GM19025 (cell line): ENCODE data around the gene SLC2A11.
A peak's percentile ranks its signal among the peaks of the same experiment; 100 is the strongest.
"Not testable (repeated sequence)": the region's sequence is repeated elsewhere in the genome, so short reads cannot be mapped to it uniquely, and the experiment has no call there.

ENCODE experiments used
- ATAC-seq: cut with Tn5 transposase; IDR thresholded peaks from one replicate; pipeline ENCODE4 v1.9.1; 2021; ENCODE audit warnings: mild to moderate bottlenecking, low read depth, moderate library complexity; ENCODE audit not compliant: unreplicated experiment

SLC2A11 gene

GRCh38 chr22:23903328-23903971 lies 45.8 kb downstream of the SLC2A11 start:
- no peak for ATAC-seq

DNA sequence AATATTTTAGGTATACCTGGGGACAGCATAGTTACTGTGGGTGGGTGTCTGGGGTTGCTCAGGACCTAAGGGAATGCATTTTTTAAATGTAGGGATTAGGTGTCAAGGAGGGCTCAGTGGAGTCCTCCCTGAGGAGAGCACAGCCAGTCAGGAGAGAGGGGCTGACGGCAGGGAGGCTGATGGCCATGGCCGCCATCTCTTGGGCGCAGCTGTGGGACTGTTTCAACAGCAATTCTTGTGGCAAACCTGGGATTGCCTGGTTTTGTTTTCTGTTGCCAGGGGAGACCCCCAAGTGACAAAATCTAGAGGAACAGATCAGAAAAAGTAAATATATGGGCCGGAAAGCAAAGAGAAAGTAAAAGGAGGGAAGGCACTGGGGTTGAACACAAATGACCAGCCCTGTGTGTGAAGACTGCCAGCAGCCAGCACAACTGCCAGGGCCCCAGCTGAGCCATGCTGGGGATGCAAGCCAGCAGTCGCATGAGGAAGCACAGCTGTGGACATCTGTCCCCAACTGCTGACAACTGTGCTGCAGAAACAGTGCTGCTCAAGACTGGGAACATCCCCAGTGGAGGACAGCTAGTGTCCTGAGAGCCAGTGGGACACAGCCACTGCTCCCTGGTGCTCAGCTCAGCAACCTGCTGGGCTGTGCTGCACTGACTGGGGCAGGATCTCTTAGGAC lies 47.0 kb downstream of the SLC2A11 start:
- ATAC-seq, result no peak

DNA sequence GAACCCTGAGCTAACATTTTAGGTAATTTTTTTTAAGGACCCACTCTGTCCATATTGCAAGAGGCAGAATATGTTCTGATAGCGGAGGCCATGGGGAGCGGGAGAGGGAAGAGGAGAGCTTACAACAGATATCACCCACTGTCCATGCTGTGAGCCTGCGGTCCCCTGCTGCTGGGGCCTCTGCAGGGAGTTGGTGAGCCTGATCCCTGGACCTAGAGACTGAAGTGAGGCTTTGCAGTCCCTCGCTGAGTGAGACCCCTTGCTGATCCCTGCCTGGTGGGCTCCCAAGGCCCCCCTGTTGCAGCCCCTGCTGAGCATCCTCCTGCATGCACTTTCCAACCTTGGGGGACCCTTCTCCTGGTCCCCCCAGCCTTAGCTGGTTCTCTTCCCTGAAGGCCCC lies 49.0 kb downstream of the SLC2A11 start:
- ATAC-seq, result no peak

DNA sequence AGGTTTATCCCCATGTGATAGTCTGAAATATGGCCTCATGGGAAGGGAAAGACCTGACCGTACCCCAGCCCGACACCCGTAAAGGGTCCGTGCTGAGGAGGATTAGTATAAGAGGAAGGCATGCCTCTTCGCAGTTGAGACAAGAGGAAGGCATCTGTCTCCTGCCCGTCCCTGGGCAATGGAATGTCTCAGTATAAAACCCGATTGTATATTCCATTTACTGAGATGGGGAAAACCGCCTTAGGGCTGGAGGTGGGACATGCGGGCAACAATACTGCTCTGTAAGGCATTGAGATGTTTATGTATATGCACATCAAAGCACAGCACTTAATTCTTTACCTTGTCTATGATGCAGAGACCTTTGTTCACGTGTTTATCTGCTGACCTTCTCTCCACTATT lies 49.7 kb downstream of the SLC2A11 start:
- not testable (repeated sequence) for ATAC-seq

DNA sequence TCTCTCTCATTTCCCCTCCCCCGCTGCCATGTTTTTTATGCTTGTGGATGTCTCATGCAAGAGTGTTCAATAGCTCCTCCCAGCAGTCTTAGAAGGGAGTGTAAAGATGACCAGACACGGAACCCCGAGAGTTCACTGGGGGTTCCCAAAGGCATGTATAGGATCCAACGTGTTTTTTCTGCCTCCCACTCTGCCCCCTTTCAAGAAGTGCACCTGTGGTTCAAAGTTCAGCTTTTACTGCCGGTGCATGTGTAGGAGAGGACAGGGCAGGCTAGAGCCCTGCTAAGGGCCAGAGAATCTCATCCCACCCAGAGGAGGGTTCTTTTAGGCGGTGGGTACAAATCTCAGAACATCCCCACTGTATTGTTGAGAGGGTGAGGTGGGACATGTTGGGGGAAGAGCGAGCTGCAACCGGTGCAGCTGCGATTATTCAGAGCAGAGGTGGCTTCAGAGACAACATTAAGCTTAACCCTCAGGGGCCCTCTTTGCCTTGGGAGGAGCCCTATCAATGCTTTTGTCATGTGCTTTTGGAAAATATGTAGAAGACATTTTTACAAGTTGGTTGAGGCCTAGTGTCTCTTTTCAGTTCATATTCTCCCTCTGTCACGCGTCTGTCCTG lies 51.0 kb downstream of the SLC2A11 start:
- no peak for ATAC-seq

DNA sequence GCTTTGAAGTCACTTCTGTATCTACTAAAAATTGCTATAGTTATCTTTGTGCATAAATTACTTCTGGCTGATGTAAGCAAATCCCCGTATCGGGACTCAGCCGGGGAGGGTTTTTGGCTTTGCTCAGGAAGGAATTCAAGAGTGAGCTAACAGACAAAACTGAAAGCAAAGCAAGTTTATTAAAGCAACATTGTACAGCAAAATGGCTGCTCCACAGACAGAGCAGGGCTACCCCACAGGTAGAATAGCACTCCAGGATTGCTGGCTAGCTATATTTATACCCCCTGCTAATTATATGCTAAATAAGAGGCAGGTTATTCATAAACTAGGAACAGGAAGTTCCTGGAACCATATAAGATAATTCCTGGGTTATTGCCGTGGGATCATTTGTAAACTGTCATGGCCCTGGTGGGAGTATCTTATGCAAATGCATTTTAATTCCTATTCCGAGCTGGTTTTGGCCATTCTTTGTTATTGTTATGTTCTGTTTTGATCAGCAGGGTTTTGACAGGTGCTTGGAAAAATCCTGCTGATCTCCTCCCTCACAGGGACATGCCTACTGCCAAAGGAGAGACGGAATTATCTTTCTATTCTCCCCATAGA lies 51.7 kb downstream of the SLC2A11 start:
- no peak for ATAC-seq

DNA sequence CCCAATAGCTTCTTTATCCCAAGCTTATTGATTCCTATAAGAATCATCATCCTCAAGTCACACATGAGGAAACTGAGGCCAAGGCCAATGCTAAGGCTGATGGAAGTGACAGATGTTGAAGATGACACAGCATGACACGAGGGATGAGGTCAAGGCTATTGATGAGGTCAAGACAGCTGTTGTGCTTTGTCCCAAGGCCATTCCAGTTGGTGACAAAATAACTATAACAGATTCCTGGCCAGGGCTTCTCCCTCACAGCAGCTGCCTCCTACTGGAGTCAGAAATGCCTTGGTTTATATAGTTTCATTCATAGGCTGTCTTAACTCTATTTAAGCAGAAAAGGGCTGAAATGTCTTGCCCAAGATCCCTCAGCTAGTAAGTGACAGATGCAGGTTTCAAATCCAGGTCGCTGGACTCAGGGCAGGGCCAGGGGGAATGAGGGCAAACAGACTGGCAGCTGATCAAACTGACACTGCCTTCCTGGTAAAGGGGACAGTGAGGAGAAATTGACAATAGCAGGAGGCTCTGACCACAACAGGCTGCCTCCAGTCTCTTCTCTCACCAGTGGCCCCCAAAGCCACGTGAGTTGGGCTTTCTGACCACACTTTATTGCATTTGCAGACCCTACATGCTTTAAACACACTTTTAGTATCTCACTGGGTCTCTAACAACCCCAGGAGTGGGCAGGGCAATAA lies 53.0 kb downstream of the SLC2A11 start:
- ATAC-seq, result no peak

GRCh38 chr22:23911318-23911980 lies 53.8 kb downstream of the SLC2A11 start:
- ATAC-seq, result no peak

GRCh38 chr22:23912293-23912903 lies 54.7 kb downstream of the SLC2A11 start:
- no peak for ATAC-seq

- no peak for ATAC-seq
Measured at GRCh38 chr22:23913306-23913660, 55.6 kb downstream of the SLC2A11 start.

DNA sequence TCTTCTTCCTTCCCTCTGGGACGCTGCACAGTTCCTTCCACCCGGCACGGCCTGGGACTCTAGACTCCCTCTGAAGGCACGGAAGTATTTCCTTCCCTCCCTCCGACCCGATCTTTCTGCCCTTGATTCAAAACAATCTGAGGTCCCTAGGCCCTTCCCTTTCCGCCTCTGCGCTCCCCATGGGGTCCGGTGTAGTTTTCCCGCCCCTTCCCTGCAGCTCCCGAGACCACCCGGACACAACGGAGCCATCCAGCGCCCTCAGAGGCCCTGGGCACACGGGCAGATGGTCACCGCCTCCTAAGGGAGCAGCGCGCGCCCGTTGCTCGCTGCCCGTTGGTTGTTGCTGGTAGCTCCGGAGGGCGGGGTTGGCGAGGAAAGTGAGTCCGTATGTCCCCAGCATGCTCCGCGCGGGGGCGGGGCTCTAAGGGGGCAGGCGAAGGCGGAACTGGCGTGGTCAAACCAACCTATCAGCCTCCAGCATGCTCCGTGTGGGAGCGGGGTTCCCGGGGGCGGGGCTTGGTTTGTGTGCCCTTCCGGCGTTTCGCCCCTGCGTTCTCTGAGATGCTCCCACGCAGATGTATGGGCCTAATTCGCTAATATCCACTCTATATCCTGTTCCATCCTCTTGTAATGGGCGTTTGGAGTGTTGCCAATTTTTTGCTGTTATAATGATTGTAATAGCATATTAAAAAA lies 56.1 kb downstream of the SLC2A11 start:
- peak; percentile 95 for ATAC-seq

GRCh38 chr22:23915290-23915689 lies 57.6 kb downstream of the SLC2A11 start:
- ATAC-seq, result no peak

DNA sequence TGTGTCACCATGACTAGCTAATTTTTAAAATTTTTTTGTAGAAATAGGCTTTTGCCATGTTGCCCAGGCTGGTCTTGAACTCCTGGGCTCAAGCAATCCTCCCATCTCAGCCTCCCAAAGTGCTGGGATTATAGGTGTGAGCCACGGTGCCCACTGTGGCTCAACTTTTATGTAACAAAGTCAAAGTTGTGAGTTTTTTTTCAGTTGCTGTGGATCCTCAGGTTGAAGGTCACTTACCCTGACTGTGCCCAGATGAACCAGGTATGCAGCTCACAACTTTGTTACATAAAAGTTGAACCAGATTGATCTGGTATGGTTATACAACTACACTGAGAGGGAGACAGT lies 62.6 kb downstream of the SLC2A11 start:
- ATAC-seq, result not testable (repeated sequence)

- ATAC-seq, result not testable (repeated sequence)
Measured at GRCh38 chr22:23921586-23922201, 64.0 kb downstream of the SLC2A11 start.

- ATAC-seq, result no peak
Measured at GRCh38 chr22:23922921-23923320, 65.2 kb downstream of the SLC2A11 start.

GRCh38 chr22:23925020-23925606 lies 67.4 kb downstream of the SLC2A11 start:
- ATAC-seq, result no peak

DNA sequence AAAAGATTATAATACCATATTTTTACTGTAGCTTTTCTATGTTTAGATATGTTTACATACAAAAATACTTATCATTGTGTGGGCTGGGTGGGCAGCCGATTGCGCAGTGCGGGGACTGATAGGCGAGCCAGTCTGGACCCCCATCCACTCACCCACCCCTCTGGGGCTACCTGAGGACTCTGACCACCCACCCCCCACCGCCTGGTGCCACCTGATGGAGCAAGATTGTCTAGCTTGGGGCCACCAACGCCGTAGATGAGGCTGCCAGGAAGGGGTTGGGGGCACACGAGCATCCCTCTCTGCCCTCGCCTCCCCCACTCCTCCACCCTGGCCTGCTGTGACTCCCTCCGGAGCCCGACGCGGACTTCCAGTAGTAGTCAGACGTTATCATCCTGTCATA lies 68.9 kb downstream of the SLC2A11 start:
- no peak for ATAC-seq
